Peyer's patch (tissue), 4 donors: ENCODE measurements around the gene HDAC8. TPM values are rescaled to one million over a fixed set of nuclear protein-coding genes. Genes with fewer than 3 reads are reported as not detected.

Experiments
- DNase-seq, 3 donors: peaks; one replicate each; pipeline ENCODE4 v3.0.0-alpha.2; 2017 to 2019
- H3K27ac ChIP-seq, 4 donors: fragments of 200-600 bp; sonication (generic); one replicate each; pipeline ENCODE4 v1.5.1; 2016 to 2019
- H3K27me3 ChIP-seq, 2 donors: fragments of 200-600 bp; sonication (generic); one replicate each; pipeline ENCODE4 v1.5.1; 2019
- H3K36me3 ChIP-seq, 3 donors: fragments of 200-600 bp; sonication (generic); one replicate each; pipeline ENCODE4 v1.5.1; 2016 to 2019
- H3K4me1 ChIP-seq, 4 donors: fragments of 200-600 bp; sonication (generic); one replicate each; pipeline ENCODE4 v1.5.1; 2016 to 2019
- H3K4me3 ChIP-seq, 4 donors: fragments of 200-600 bp; sonication (generic); 1 replicate in 3 of 4; 2 replicates in 1 of 4; pipeline ENCODE4 v1.5.1; 2016 to 2019; ENCODE audit warnings: mild to moderate bottlenecking in 1 of 4
- H3K9me3 ChIP-seq, 4 donors: fragments of 200-600 bp; sonication (generic); one replicate each; pipeline ENCODE4 v1.5.1; 2016 to 2019; ENCODE audit warnings: mild to moderate bottlenecking in 1 of 4
- CTCF ChIP-seq, 6 experiments: fragments of 450-650 bp in 4 of 6; fragments of 200-600 bp in 2 of 6; sonication (generic) in 1 of 6; IDR thresholded peaks; one replicate each; pipeline ENCODE4 v1.5.1; 2017 to 2019; ENCODE audit warnings: antibody characterized with exemption in 6 of 6, mild to moderate bottlenecking in 3 of 6, moderate library complexity in 1 of 6
- POLR2A ChIP-seq, 2 donors: fragments of 450-650 bp; IDR thresholded peaks; one replicate each; pipeline ENCODE4 v1.5.1; 2017; ENCODE audit warnings: antibody characterized with exemption in 2 of 2, mild to moderate bottlenecking in 2 of 2, moderate library complexity in 2 of 2
- total RNA-seq, 4 donors: library from RNA; depleted of rRNA; stranded (reverse); fragments of >200 nt; gene quantifications; one replicate each; pipeline ENCODE4 v1.1.0, GENCODE V29; 2016

Gene HDAC8
- total RNA-seq, 4 donors from 2014 or later = 24.2 to 48.9 (median 46.0) TPM

DNA sequence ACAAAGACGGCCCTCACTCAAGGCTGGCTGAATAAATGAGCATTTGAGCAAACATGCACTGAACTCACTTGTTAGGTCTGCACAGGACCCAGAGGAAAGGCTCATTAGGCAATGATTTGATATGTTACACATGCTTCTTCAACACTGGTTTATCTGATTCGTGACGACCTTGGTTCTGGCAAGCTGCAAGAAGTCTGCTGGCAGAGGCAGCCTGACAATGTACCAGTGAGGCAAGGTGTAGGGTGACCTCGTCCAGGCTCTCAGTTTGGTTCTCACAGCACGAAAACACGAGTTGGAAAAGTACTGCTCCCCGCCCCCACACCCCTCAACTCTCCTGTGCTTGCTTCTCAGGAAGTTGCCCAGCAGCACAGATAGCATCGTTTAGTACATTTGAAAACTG is 203.8 kb downstream of the HDAC8 start:
- Histone ChIP-seq H3K27ac (no peak overlapping the region), H3K4me1 (no peaks in the 10 kb centered on the region), H3K36me3 (no peaks in the 10 kb centered on the region), H3K9me3 (no peaks in the 10 kb centered on the region), H3K27me3 (no peaks in the 10 kb centered on the region), H3K4me3 (no peak overlapping the region)
- DNase-seq = no peak
- no peak for TF ChIP-seq POLR2A (IDR thresholded peaks at IDR 0.05)
- no peak for TF ChIP-seq CTCF (IDR thresholded peaks at IDR 0.05)

DNA sequence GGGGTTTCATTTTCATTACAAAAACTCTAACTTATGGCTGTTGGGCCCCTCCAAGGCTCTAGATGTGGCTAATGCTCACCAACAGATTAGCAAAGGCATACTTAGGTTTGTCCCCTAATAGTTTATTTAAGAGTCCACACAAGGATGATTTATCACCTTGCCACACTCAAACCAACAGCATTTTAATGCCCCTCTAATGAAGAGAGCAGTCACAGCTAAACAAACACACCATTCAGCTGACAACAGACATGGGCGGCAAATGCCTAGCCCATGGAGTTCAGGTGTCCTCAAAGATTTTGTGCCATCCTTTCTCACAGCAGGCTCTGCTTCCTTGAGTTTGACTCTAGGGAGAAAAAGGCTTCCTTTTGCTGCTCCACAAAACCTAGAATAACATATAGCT is 205.1 kb downstream of the HDAC8 start:
- no peak for TF ChIP-seq POLR2A (IDR thresholded peaks at IDR 0.05)
- no peak for TF ChIP-seq CTCF (IDR thresholded peaks at IDR 0.05)
- Histone ChIP-seq H3K9me3 (no peaks in the 10 kb centered on the region), H3K4me1 (no peaks in the 10 kb centered on the region), H3K4me3 (no peak overlapping the region), H3K27me3 (no peaks in the 10 kb centered on the region), H3K36me3 (no peaks in the 10 kb centered on the region), H3K27ac (no peak overlapping the region)
- DNase-seq = no peak

DNA sequence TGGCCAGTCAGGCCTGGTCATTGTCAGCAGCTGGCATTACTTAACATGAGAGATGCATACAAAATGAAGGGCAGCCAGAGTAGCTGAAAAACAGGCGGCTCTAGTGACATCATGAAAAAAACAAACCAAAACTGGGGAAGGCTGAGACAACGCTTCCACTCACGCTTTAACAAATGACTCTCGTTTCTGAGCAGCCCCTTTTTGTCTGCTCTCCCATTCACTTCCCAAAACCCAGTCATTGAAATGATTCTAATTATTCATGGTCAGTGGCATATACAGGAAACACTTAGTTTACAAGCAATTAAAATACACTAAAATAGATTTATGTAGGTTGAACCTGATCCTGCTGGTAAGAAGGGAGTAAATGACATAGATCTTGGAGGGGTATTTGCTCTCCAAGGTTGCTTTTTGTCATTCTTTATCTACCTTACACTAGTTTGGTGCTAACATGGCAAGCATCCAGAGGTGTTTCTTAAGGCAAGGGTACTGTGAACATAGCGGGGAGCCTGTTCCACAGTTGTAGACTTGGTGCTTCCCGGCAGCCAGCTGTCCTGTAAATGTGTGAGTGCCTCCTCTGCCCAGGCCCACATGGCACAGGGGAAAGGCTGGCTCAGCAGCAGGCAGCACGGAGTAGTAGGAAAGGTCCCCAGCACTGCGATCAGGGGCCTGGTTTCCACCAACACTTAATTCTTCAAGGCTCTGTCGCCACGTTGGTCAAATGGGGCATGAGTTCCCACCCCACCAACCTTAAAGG is 205.8 kb downstream of the HDAC8 start:
- Histone ChIP-seq H3K36me3 (no peaks in the 10 kb centered on the region), H3K9me3 (no peaks in the 10 kb centered on the region), H3K27ac (no peak overlapping the region), H3K4me3 (no peak overlapping the region), H3K4me1 (no peaks in the 10 kb centered on the region), H3K27me3 (no peaks in the 10 kb centered on the region)
- no peak for TF ChIP-seq CTCF (IDR thresholded peaks at IDR 0.05)
- no peak for TF ChIP-seq POLR2A (IDR thresholded peaks at IDR 0.05)
- DNase-seq = no peak

GRCh38 chrX:72366178-72366577 is 206.5 kb downstream of the HDAC8 start:
- Histone ChIP-seq H3K36me3 (no peaks in the 10 kb centered on the region), H3K27me3 (no peaks in the 10 kb centered on the region), H3K4me3 (no peak overlapping the region), H3K4me1 (no peaks in the 10 kb centered on the region), H3K27ac (no peak overlapping the region), H3K9me3 (no peaks in the 10 kb centered on the region)
- TF ChIP-seq CTCF (IDR thresholded peaks at IDR 0.05) (no peak), POLR2A (IDR thresholded peaks at IDR 0.05) (no peak)
- no peak for DNase-seq

GRCh38 chrX:72365126-72365525 is 207.5 kb downstream of the HDAC8 start:
- Histone ChIP-seq H3K27me3 (no peaks in the 10 kb centered on the region), H3K4me1 (no peaks in the 10 kb centered on the region), H3K9me3 (no peaks in the 10 kb centered on the region), H3K36me3 (no peaks in the 10 kb centered on the region), H3K27ac (no peak overlapping the region), H3K4me3 (no peak overlapping the region)
- TF ChIP-seq CTCF (IDR thresholded peaks at IDR 0.05) (no peak), POLR2A (IDR thresholded peaks at IDR 0.05) (no peak)
- no peak for DNase-seq
